Measurements from ENCODE around the gene CCDC68. TPM values are rescaled to one million over a fixed set of nuclear protein-coding genes. Genes with fewer than 3 reads are reported as not detected.

Gene CCDC68
- total and polyA plus RNA-seq, 2 of the 4 experiments (the other 2 are of a cell fraction): 0.46 to 0.54 TPM

- Histone ChIP-seq H3K9ac (ENCODE audit: low read depth, low read length) (no peak overlapping the region), H3K27me3 (ENCODE audit: control insufficient read depth, insufficient read depth, low read length) (no peaks in the 10 kb centered on the region), H3K56ac (ENCODE audit: extremely low read depth, insufficient read depth, low read length) (no peak overlapping the region), H3K4me1 (ENCODE audit: control insufficient read depth, insufficient read depth, low read length) (0 out of 2 replicates have a peak, but pooled peaks cover 2% of the 10 kb centered on the region), H2AK5ac (ENCODE audit: low read depth, low read length) (no peak overlapping the region), H3K27ac (ENCODE audit: insufficient read depth, low read length) (no peak overlapping the region), H4K20me1 (ENCODE audit: insufficient read depth, low read length) (no peaks in the 10 kb centered on the region), H4K5ac (ENCODE audit: low read depth, low read length) (no peak overlapping the region), H2AFZ (replicated peaks; ENCODE audit: low read length, poor library complexity) (no peak overlapping the region), H2BK15ac (ENCODE audit: low read depth, low read length) (no peak overlapping the region), H3K79me1 (ENCODE audit: low read depth in 1 of 2, low read length in 2 of 2) (no peaks in the 10 kb centered on the region), H3K4me3 (ENCODE audit: insufficient read depth, low read depth, low read length) (no peak overlapping the region), H3K9me3 (ENCODE audit: control insufficient read depth, insufficient read depth, low read length) (no peaks in the 10 kb centered on the region), H3K4ac (ENCODE audit: low read depth, low read length) (no peak overlapping the region), H2AK9ac (replicated peaks; ENCODE audit: low read depth, low read length, poor library complexity) (no peak overlapping the region), H3K14ac (replicated peaks; ENCODE audit: low read depth, low read length) (no peak overlapping the region), H3K4me2 (ENCODE audit: low read depth, low read length) (no peak overlapping the region), H2BK120ac (ENCODE audit: low read depth, low read length) (no peak overlapping the region), H3K23ac (ENCODE audit: low read depth, low read length) (no peak overlapping the region), H3K36me3 (ENCODE audit: control insufficient read depth, insufficient read depth, low read length) (no peaks in the 10 kb centered on the region), H3K9me1 (ENCODE audit: insufficient read depth, low read length) (peaks cover 2% of the 10 kb centered on the region; the same call in 1 of the 2 replicates), H4K8ac (ENCODE audit: low read depth in 2 of 2, low read length in 2 of 2) (no peak overlapping the region), H4K91ac (ENCODE audit: insufficient read depth, low read depth, low read length) (no peak overlapping the region), H2BK5ac (ENCODE audit: low read depth, low read length, poor library complexity, severe bottlenecking) (no peak overlapping the region), H2BK20ac (ENCODE audit: low read depth, low read length) (no peak overlapping the region), H3K18ac (ENCODE audit: low read depth, low read length) (no peak overlapping the region)
- dilution Hi-C loops (cut with HindIII; ENCODE audit: low sequenced_read_pairs, unreplicated experiment): no loop called here
- ATAC-seq (ENCODE audit: low read depth): no peak
- BruUV-seq (replicated peaks): no TSS peak
- ChIA-PET CTCF (no interaction called here), POLR2A (ENCODE audit: unreplicated experiment) (no interaction called here)
- WGBS, 2 experiments (ENCODE audit: extremely low coverage in 2 of 2, insufficient read length in 1 of 2): 37% methylated on average over 3 of the region's 6 CpGs; no CpG with 5 or more reads in 1 of the 2 experiments
- intact Hi-C loops (cut with micrococcal nuclease): no loop called here
- TF ChIP-seq MAZ (IDR thresholded peaks at IDR 0.05; ENCODE audit: borderline replicate concordance, low read depth, low read length): no peak
- in situ Hi-C loops (cut with MboI; ENCODE audit: low sequenced_read_pairs): no loop called here
- no peak for DNase-seq
Measured at GRCh38 chr18:54910161-54910919, 48.9 kb downstream of the CCDC68 start.

Measured in IMR-90 (cell line).